NCI-H510A treated with DMSO at 0.1 percent for 48 hours (cell line): ENCODE data around the gene SLC44A3.

ENCODE experiments used
- DNase-seq: peaks from one replicate; lab custom pipeline; 2025; lab: John Stamatoyannopoulos, UW

Gene SLC44A3

DNA sequence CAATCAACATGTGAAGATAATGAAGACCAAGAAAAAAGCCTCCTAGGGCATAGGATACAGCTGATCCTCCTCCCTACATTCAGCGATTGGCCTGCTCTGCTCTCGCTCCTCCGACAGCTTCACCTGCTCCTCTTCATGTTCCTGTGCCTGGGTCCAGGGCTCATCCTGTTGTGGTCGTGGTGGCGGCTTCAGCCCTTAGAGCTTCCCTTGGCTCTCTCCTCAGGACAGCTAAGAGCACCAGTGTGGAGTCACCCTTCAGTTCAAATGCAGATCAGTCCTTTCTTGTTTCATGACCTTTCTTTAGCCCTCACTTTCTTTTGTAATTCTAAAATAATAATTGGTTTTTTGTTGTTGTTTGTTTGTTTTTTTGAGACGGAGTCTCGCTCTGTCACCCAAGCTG, 88.0 kb downstream of the SLC44A3 start:
- no peak for DNase-seq

DNA sequence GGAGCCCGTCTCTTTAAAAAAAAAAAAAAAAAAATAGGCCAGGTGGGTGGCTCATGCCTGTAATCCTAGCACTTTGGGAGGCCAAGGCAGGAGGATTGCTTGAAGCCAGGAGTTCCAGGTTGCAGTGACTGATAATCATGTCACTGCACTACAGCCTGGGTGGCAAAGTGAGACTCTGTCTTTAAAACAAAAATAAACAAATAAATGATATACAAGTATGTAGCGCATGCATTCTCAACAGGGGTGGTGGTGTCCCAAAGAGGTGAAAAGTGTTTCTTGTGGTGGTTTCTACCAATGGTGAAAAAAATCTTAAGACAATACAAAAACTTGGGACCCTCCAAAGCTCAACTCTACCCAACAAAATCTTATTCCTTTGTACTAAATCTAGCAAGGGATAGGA, 88.8 kb downstream of the SLC44A3 start:
- DNase-seq = no peak

DNA sequence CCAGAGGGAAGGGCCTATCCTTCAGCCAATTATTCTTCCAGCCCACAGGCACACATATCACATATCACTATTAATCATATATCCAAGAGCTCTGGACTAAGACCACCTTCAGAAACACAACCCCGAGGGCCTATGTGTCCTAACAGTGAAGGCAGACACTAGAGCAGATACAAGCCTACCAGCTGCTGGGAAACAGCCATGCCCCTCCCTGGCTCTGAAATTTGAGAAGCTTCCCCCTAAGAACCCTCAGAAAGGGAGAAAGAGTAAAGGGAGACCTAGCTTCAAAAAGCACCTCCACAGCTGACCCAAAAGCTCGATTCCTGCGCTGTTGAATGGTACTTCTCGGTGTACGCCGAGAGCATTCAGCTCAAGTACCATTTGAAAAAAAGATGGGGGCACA, 89.3 kb downstream of the SLC44A3 start:
- no peak for DNase-seq

DNA sequence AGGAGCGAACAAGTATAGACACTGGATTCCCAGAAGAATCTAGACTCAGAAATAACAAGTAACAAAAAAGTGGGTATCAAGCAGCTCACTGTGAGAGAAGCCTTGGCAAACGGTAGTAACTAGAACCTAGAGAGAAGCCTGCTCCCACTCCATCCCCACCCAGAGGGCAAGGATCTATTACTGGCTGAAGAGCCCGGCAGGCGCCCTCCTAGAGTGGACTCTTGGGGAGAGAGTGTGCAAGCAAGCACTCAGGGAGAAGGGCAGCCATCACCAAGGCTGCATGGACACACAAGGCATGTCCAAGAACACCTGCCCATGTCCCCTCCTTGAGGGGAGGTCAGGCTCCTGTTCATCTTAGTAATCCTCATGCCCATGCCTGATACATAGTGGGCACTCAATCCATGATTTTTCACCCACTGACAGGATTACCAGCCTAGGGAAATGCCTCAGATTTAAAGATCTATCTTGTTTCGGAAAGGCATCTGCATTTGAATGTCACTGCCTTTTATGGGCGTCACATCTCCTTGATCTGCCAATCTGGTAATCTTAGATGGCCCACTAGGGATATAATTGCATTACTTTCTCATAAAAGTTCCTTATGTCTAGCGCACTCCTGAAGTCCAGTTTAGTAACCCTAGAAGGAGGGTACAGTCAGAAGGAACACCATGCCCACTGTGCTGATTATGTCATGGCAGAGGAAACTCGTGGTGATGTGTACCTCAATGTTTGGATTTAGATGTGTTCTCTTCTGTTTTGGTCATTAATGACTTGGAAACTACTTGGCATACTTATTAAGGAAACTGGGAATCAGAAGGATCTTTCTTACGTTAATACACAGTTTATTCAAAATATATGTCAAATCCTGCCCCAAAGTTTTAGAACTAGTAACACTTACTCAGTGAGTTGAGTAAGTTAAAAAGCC, 92.4 kb downstream of the SLC44A3 start:
- no peak for DNase-seq

DNA sequence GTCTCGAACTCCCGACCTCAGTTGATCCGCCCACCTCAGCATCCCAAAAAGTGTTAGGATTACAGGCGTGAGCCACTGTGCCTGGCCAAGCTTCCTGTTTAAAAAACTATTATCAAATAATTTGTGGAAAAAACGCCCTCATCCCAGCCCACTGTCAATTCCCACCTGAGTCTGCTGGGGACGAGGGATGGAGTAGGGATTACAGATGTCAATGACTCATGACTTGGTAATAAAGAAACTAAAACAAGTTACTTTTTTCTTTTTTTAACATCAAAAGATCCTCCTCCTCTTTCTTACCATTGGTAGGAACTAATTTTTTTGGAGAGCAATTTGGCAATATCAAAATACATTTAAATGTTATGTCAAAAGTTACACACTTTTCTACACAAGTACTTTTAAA, 97.1 kb downstream of the SLC44A3 start:
- no peak for DNase-seq

DNA sequence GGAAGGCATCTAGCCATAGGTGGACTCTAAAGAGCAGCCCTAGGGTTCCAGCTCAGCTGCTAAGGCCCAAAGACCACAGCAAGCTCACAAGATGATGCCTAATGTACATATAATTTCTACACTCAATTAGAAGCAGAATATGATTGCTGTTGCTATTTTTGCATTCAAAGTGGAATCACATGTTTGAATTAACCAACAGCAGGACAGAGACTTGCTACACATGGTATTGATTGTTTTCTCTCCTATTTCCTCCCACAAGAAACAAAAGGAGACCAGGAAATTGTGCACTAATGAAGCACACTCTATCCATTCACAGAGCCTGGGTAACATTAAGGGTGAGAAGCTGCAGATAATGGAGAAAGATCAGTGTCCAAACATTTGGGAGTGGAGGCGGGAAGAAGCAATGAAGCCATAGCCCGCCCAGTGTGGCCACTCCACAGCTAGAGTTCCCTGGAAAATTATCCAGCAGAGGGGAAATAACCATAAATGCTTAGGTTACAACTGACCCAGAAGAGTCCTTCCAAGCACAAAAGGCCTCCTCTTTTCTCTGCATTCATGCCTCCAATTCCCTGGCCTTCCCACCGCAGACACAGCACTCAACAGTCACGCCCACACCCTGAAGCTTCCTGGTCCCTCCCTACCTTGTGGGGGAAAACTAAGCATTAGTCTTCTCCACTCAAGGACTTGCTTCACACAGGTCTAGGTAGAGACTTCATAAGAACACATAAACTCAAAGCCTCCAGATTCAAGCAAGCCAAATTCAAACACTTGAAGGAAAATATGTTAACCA, 99.3 kb downstream of the SLC44A3 start:
- no peak for DNase-seq

DNA sequence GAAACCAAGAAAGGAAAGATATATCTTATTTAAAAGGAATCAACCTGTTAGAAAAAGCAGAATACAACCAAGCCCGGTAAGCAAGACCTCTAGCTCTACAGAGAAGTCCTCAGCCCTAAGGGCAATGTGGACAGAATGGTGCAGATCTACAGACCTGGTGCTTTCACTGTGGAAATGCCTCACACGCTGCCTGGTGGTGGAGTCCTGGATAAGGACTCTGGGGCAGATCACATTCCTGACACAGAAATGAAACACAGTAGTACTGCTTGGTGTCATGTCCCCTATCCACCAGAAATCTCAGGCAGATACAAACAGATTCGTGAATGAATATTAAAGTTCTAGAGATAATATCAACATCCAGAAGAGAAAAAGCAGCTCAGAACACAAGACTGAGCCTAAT, 99.9 kb downstream of the SLC44A3 start:
- no peak for DNase-seq

DNA sequence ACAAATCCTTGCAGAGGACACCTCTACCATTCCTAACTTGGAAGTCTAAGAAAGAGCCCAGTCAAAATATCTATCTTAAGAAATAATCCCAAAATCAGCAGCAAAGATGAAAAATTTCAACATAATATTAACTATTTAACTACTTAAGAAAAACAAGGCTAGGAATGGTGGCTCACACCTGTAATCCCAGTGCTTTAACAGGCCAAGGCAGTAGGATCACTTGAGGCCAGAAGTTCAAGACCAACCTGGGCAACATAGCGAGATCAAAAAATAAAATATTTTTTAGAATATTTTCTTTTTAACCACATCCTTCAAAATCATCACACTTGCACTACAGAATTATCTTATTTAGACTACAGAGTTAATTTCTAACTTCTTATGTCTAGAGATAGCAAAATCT, 101.8 kb downstream of the SLC44A3 start:
- DNase-seq = no peak

DNA sequence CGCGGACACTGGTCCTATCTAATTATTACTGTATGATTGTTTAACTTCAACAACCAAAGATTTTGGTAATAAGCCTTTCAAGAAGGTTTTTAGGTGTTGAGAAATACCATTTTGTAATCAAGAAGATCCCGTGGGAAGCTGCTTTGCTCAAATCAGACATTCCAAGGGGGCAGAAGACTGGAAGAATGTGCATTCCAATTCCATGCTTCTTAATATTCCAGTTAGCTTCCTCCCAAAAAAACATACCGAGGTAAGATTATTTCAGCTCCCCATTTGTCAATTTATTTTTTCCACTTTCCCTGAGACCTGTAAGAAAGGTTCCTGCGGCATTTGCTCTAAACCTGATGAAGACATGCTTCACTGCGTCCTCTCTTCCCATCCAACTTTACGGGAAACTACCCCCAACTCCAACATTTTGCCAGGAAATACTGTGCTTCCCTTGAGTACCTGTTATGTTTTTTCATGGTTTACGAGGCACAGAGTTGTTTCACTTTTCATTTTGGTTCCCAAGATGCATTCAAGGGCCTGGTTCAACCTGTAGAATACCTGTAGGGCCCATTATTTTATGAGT, 102.7 kb downstream of the SLC44A3 start:
- DNase-seq = no peak

DNA sequence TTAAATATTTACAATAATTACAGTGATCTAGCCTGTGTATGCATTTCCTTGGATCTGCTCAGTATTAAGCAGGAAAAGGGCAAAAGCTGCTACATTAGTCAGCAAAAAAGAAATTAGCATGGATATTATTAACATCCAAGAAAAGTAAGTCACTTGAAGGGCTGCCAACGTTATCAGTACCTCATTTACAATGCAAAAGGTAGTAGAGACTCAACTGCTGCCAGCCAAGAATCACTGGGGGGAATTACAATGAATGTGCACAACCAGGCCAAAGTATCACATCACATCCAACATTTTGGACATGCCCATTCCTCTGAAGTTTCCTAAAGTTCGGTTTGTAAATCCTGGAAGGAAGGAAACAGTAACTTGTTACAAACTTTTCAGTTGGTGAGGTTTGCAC, 104.8 kb downstream of the SLC44A3 start:
- DNase-seq = no peak

DNA sequence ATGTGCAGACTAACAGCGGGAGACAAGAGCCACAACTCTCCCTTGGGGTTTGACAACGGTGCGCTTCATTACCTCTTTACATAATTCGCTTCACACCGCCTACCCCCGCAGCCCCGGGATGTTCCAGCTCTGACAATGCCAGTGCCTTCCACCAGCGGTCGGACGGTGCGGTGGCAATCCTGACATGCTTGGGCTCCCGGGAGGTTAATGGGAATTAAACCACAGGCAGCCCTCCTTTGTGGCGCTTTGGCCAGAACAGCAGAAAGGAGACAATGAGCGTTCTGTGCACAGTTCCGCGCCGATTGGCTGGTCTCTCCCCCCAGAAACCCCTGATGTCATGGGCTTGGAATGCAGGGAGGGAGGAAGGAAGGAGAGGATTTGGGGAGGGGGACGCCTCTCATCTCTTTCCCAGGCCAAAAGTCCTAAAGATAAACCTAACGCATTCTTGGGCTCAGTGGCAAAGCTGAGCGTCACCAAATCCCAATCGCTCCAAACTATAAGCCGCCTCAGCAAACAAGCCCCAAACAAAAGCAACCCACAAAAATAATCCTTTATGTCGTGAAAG, 105.5 kb downstream of the SLC44A3 start:
- no peak for DNase-seq

DNA sequence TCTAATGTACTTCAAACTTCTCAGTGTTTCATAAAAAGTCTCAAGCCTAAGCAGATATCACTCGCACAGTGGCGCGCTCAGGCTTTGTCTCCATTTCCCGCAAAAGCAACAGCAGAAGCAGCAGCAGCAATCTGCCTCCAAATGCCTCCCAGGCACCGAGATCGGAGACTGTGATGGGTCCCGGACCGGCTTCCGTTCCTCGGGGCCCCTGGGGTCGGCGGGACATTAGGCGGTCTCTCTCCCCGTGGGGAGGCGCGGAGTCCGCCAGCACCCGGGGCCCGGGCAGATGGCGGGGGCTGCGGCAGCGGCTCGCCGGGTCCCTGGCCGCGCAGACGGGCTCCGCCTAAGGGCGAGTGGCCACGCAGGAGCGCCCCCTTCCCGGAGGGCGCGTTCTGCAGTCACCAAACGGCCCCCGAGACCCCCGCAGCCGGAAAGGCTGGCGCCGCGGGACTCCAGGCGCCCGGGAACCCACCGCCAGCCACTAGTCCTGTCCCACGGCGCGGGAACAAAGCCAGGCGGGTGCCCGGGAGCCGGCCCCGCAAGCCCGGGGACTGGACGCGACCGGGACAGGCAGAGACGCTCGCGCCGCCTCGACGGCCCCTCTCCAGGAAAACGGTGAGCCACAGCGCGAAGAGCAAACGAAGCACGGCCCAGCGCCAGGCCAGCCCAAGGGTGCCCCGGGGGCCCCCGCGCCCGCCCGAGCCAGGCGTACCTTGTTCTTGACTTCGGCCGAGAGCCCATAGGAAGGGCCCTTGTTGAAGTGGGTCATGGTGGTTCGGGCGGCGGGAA, 106.2 kb downstream of the SLC44A3 start:
- DNase-seq = no peak

DNA sequence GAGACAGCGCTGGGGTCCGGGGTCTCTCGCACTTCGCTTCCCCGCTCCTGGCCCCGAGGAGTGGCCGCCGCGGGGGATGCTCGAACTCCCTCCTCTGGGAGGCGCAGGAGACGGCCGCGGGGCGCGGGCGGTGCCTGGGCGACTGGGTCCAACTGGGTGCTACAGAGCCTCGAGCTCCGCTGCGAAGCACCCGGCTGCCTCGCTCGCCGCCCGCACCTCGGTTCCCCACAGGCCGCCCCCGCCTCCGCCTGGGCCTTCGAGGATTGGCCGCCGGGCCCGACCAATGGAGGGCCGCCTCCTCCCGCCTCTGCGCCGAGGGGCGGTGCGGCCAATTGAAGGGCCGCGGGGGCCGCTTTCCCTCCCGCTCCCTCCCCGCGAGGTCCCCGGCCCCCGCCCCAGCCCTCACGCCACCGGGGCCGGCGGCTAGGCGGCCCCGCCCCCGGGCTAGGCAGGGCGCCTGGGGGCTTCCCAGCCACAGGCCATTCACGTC, 106.8 kb downstream of the SLC44A3 start, which contains the start of gene CNN3:
Gene CNN3 (minus strand): TSS at position 196 of the 490 bp plus-strand sequence. CDS start 216 bp downstream, outside the sequence.
- peak; percentile 82 for DNase-seq

DNA sequence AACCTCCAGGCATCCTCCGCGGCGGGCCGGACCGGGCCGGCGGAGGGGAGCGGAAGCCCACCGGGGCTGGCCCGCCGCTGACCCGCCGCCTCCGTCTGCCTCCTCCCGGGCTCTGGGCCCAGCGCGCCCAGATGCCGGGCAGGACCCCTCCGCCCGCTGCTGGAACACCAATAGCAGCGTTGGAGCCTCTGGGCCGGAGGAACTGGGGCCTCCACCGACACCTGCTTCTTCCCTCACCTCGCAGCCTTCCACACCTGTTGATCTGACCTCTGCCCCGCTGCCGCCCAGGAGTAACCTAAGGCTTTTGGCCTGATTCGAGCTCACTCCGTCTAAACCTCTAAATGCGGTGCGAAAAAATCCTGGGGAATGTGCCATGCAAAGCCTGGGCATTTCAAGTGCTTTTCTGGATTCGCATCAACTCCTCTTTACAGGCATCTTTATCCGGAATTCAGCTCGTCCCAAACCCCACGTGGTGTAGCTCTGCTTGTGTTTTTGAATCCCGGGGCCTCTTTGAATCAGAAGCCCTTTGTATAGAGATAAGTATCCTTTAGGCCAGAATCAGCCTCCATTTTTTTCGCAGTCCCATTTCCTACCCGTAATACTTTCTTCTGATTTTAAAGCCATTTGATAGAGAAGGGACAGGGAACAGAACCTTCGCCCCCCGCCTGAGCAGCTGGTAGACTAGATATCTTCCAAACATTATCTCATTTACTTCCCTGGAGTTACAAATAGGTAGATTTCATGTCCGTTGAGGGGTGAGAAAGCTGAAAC, 107.4 kb downstream of the SLC44A3 start:
- peak; percentile 75 for DNase-seq

DNA sequence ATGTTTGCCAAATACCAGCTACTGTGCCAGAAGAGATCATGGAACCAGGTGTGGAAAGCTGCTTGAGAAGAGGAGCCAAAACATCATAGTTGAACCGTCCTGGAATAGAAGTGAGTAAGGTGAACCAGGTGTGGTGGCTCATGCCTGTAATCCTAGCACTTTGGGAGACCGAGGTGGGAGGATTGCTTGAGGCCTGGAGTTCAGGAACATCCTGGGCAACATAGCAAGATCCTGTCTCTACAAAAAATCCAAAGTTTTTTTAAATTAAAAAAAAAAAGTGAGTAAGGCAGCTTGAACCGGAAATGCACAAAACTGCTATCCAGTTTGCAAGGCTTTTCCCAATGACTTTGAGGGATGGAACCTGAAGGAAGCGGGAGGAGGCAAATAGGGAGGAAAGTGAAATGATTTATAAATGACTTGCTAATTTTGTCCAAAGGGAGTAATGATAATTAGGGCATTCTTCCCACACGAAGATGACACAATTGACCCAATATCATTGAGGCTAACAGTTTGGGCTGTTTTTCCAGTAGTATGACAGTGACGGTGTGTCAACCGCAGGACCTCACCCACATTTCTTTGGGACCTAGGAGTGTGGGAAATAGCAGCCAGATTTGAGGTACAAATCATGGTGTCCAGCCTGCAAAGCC, 108.3 kb downstream of the SLC44A3 start:
- no peak for DNase-seq

DNA sequence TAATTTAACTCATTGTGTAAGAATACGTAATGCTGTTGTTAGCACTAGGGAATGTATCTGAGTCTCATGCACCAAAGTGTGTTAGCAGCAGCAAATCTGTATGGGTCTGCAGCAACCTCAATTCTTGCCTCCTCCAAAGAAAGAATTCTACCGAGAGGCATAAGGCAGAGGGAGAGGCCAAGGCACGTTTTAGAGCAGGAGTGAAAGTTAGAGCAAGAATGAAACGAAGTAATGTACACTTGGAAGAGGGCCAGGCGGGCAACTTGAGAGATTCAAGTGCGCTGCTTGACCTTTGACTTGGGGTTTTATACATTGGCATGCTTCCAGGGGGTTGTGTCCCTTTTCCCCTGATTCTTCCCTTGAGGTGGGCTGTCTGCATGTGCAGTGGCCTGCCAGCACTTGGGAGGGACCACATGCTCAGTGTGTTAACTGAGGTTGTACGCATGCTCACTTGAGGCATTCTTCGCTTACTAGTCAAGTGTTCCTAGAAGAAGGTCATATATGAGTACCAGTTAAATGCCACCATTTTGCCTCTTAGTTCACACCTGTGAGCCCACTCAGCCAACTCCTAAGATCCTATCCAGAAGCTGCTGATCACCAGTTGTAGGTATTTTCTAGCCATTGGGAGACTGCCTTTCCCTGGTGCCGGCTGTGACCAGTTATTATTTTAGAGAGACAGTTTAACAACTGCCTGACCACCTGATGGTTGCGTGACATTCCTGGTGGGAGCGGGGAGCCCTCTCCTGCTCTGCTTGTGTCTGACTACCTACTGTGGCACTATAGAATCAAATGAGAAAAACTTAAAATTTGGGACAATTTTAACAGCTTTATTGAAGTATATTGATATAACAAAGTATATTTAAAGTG, 109.4 kb downstream of the SLC44A3 start:
- DNase-seq = no peak

DNA sequence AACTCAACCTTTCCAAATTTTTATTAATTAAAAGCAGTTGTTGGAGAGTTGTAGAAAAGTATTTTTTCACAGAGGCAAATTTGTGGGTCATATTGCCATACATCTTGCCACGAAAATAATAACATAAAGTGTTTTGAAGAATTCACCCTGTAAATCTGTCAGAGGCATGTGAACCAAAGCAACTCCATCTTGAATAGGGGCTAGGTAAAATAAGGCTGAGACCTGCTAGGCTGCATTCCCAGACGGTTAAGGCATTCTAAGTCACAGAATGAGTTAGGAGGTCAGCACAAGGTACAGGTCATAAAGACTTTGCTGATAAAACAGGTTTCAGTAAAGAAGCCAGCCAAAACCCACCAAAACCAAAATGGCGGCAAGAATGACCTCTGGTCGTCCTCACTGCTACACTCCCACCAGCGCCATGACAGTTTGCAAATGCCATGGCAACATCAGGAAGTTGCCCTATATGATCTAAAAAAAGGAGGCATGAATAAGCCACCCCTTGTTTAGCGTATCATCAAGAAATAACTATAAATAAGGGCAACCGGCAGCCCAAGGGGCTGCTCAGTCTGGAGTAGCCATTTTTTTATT, 111.2 kb downstream of the SLC44A3 start:
- no peak for DNase-seq

DNA sequence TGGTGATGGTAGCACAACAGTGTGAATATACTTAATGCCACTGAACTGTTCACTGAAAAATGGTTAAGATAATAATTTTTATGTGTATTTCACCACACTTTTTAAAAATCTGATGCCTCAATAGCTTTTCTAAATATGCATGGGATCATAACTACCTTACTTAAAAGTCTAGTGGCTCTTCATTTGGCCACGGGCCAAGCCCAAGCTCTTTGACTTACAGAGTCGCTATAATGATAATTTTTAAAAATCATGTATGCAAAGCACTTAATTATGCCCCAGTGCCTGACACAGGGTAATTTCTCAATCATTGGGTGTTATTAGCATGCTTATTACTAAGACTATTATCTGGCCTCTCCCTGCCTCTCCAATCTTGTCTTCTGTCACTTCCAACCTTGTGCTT, 114.4 kb downstream of the SLC44A3 start:
- no peak for DNase-seq

DNA sequence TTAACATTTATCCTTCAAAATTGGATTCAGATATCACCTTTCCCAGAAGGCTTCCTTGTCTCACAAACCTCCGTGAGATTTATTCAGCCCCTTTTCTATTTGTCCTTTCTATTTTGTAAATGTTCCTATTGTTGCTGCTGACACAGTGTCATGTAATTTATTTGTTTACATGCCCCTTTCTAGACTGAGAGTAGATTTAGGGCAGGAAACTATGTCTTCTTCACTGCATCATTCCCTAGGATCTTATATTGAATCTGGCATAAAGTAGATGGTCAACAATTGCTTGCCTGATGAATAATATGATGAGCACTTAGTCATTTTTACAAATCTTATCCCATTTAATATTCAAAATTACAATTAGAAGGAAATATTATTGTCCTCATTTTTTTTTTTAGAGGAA, 114.9 kb downstream of the SLC44A3 start:
- DNase-seq = no peak
